ENCODE results near the gene RAB36.

Gene RAB36

GRCh38 chr22:23203452-23204124 lies 58.3 kb downstream of the RAB36 start:
- TF ChIP-seq CTCF (IDR thresholded peaks at IDR 0.05; ENCODE audit: borderline replicate concordance, insufficient read depth, low read depth, low read length) = no peak

GRCh38 chr22:23204125-23204488 lies 58.8 kb downstream of the RAB36 start:
- no peak for TF ChIP-seq CTCF (IDR thresholded peaks at IDR 0.05; ENCODE audit: borderline replicate concordance, insufficient read depth, low read depth, low read length)
- no peak overlapping the region for H3K4me3 ChIP-seq (ENCODE audit: low read depth, low read length)

More at GRCh38 chr22:23203452-23204124, 58.3 kb downstream of the RAB36 start:
- H3K4me3 ChIP-seq (ENCODE audit: low read depth, low read length) = no peak overlapping the region

- no peak overlapping the region for H3K4me3 ChIP-seq (ENCODE audit: low read depth, low read length)
- no peak for TF ChIP-seq CTCF (IDR thresholded peaks at IDR 0.05; ENCODE audit: borderline replicate concordance, insufficient read depth, low read depth, low read length)
Observed at GRCh38 chr22:23204541-23205157, 59.4 kb downstream of the RAB36 start.

GRCh38 chr22:23205339-23206049 lies 60.2 kb downstream of the RAB36 start:
- TF ChIP-seq CTCF (IDR thresholded peaks at IDR 0.05; ENCODE audit: borderline replicate concordance, insufficient read depth, low read depth, low read length) = no peak
- H3K4me3 ChIP-seq (ENCODE audit: low read depth, low read length) = no peak overlapping the region

- no peak for TF ChIP-seq CTCF (IDR thresholded peaks at IDR 0.05; ENCODE audit: borderline replicate concordance, insufficient read depth, low read depth, low read length)
- no peak overlapping the region for H3K4me3 ChIP-seq (ENCODE audit: low read depth, low read length)
Observed at GRCh38 chr22:23206915-23207314, 61.6 kb downstream of the RAB36 start.

- no peak overlapping the region for H3K4me3 ChIP-seq (ENCODE audit: low read depth, low read length)
- TF ChIP-seq CTCF (IDR thresholded peaks at IDR 0.05; ENCODE audit: borderline replicate concordance, insufficient read depth, low read depth, low read length) = no peak
Observed at GRCh38 chr22:23207729-23208393, 62.6 kb downstream of the RAB36 start.
